ENCODE measurements around the gene SRPX2.

The SRPX2 gene

GRCh38 chrX:100643956-100644860, at the start of gene SRPX2:
SRPX2 (plus strand) TSS chrX:100644199; CDS start chrX:100646323, 2,124 bp downstream.
- Histone ChIP-seq H3K4me1 (ENCODE audit: control insufficient read depth, insufficient read depth, low read length) (peaks cover 12% of the 10 kb centered on the region), H3K9ac (ENCODE audit: low read length) (no peak within 1 kb of the TSS), H3K36me3 (ENCODE audit: control insufficient read depth, insufficient read depth, low read length) (no peaks in the 10 kb centered on the region), H3K9me3 (ENCODE audit: control insufficient read depth, low read length) (no peaks in the 10 kb centered on the region), H3K27me3 (ENCODE audit: control insufficient read depth, insufficient read depth, low read length) (no peaks in the 10 kb centered on the region), H3K4me3 (ENCODE audit: low read length) (no peak within 1 kb of the TSS)

- H3K4me3 ChIP-seq (ENCODE audit: low read length) = no peak overlapping the region
- no peaks in the 10 kb centered on the region for H3K9me3 ChIP-seq (ENCODE audit: control insufficient read depth, low read length)
- no peaks in the 10 kb centered on the region for H3K27me3 ChIP-seq (ENCODE audit: control insufficient read depth, insufficient read depth, low read length)
- no peaks in the 10 kb centered on the region for H3K4me1 ChIP-seq (ENCODE audit: control insufficient read depth, insufficient read depth, low read length)
- no peaks in the 10 kb centered on the region for H3K36me3 ChIP-seq (ENCODE audit: control insufficient read depth, insufficient read depth, low read length)
- H3K9ac ChIP-seq (ENCODE audit: low read length) = no peak overlapping the region
Observed at GRCh38 chrX:100596601-100597000, 47.4 kb upstream of the SRPX2 start.

- Histone ChIP-seq H3K36me3 (ENCODE audit: control insufficient read depth, insufficient read depth, low read length) (no peaks in the 10 kb centered on the region), H3K9me3 (ENCODE audit: control insufficient read depth, low read length) (no peaks in the 10 kb centered on the region), H3K4me3 (ENCODE audit: low read length) (no peak overlapping the region), H3K9ac (ENCODE audit: low read length) (no peak overlapping the region), H3K27me3 (ENCODE audit: control insufficient read depth, insufficient read depth, low read length) (no peaks in the 10 kb centered on the region), H3K4me1 (ENCODE audit: control insufficient read depth, insufficient read depth, low read length) (no peaks in the 10 kb centered on the region)
Observed at GRCh38 chrX:100599456-100599855, 44.5 kb upstream of the SRPX2 start.

- Histone ChIP-seq H3K9me3 (ENCODE audit: control insufficient read depth, low read length) (no peaks in the 10 kb centered on the region), H3K4me3 (ENCODE audit: low read length) (no peak overlapping the region), H3K27me3 (ENCODE audit: control insufficient read depth, insufficient read depth, low read length) (no peaks in the 10 kb centered on the region), H3K4me1 (ENCODE audit: control insufficient read depth, insufficient read depth, low read length) (no peaks in the 10 kb centered on the region), H3K36me3 (ENCODE audit: control insufficient read depth, insufficient read depth, low read length) (no peaks in the 10 kb centered on the region), H3K9ac (ENCODE audit: low read length) (no peak overlapping the region)
Observed at GRCh38 chrX:100600340-100600739, 43.7 kb upstream of the SRPX2 start.

GRCh38 chrX:100600758-100601157, 43.2 kb upstream of the SRPX2 start:
- no peaks in the 10 kb centered on the region for H3K36me3 ChIP-seq (ENCODE audit: control insufficient read depth, insufficient read depth, low read length)
- H3K27me3 ChIP-seq (ENCODE audit: control insufficient read depth, insufficient read depth, low read length) = no peaks in the 10 kb centered on the region
- no peaks in the 10 kb centered on the region for H3K9me3 ChIP-seq (ENCODE audit: control insufficient read depth, low read length)
- H3K4me1 ChIP-seq (ENCODE audit: control insufficient read depth, insufficient read depth, low read length) = no peaks in the 10 kb centered on the region
- H3K4me3 ChIP-seq (ENCODE audit: low read length) = no peak overlapping the region
- no peak overlapping the region for H3K9ac ChIP-seq (ENCODE audit: low read length)

- Histone ChIP-seq H3K27me3 (ENCODE audit: control insufficient read depth, insufficient read depth, low read length) (no peaks in the 10 kb centered on the region), H3K9me3 (ENCODE audit: control insufficient read depth, low read length) (no peaks in the 10 kb centered on the region), H3K4me1 (ENCODE audit: control insufficient read depth, insufficient read depth, low read length) (no peaks in the 10 kb centered on the region), H3K9ac (ENCODE audit: low read length) (no peak overlapping the region), H3K36me3 (ENCODE audit: control insufficient read depth, insufficient read depth, low read length) (no peaks in the 10 kb centered on the region), H3K4me3 (ENCODE audit: low read length) (no peak overlapping the region)
Observed at GRCh38 chrX:100606753-100607152, 37.2 kb upstream of the SRPX2 start.

GRCh38 chrX:100609591-100609990, 34.4 kb upstream of the SRPX2 start:
- H3K9me3 ChIP-seq (ENCODE audit: control insufficient read depth, low read length) = no peaks in the 10 kb centered on the region
- no peaks in the 10 kb centered on the region for H3K27me3 ChIP-seq (ENCODE audit: control insufficient read depth, insufficient read depth, low read length)
- no peak overlapping the region for H3K9ac ChIP-seq (ENCODE audit: low read length)

GRCh38 chrX:100611951-100612350, 32.0 kb upstream of the SRPX2 start:
- no peaks in the 10 kb centered on the region for H3K27me3 ChIP-seq (ENCODE audit: control insufficient read depth, insufficient read depth, low read length)
- no peaks in the 10 kb centered on the region for H3K36me3 ChIP-seq (ENCODE audit: control insufficient read depth, insufficient read depth, low read length)
- H3K4me3 ChIP-seq (ENCODE audit: low read length) = no peak overlapping the region
- H3K9ac ChIP-seq (ENCODE audit: low read length) = no peak overlapping the region
- no peaks in the 10 kb centered on the region for H3K9me3 ChIP-seq (ENCODE audit: control insufficient read depth, low read length)
- no peaks in the 10 kb centered on the region for H3K4me1 ChIP-seq (ENCODE audit: control insufficient read depth, insufficient read depth, low read length)

More at GRCh38 chrX:100609591-100609990, 34.4 kb upstream of the SRPX2 start:
- Histone ChIP-seq H3K36me3 (ENCODE audit: control insufficient read depth, insufficient read depth, low read length) (no peaks in the 10 kb centered on the region), H3K4me1 (ENCODE audit: control insufficient read depth, insufficient read depth, low read length) (no peaks in the 10 kb centered on the region), H3K4me3 (ENCODE audit: low read length) (no peak overlapping the region)

- Histone ChIP-seq H3K4me3 (ENCODE audit: low read length) (no peak overlapping the region), H3K36me3 (ENCODE audit: control insufficient read depth, insufficient read depth, low read length) (no peaks in the 10 kb centered on the region), H3K27me3 (ENCODE audit: control insufficient read depth, insufficient read depth, low read length) (no peaks in the 10 kb centered on the region), H3K4me1 (ENCODE audit: control insufficient read depth, insufficient read depth, low read length) (no peaks in the 10 kb centered on the region), H3K9me3 (ENCODE audit: control insufficient read depth, low read length) (no peaks in the 10 kb centered on the region), H3K9ac (ENCODE audit: low read length) (no peak overlapping the region)
Observed at GRCh38 chrX:100615005-100615404, 29.0 kb upstream of the SRPX2 start.

GRCh38 chrX:100623001-100623400, 21.0 kb upstream of the SRPX2 start:
- no peak overlapping the region for H3K4me3 ChIP-seq (ENCODE audit: low read length)

GRCh38 chrX:100625985-100626491, 18.0 kb upstream of the SRPX2 start:
- Histone ChIP-seq H3K27me3 (ENCODE audit: control insufficient read depth, insufficient read depth, low read length) (no peaks in the 10 kb centered on the region), H3K36me3 (ENCODE audit: control insufficient read depth, insufficient read depth, low read length) (no peaks in the 10 kb centered on the region), H3K4me3 (ENCODE audit: low read length) (no peak overlapping the region), H3K4me1 (ENCODE audit: control insufficient read depth, insufficient read depth, low read length) (no peaks in the 10 kb centered on the region), H3K9me3 (ENCODE audit: control insufficient read depth, low read length) (no peaks in the 10 kb centered on the region), H3K9ac (ENCODE audit: low read length) (no peak overlapping the region)

More at GRCh38 chrX:100623001-100623400, 21.0 kb upstream of the SRPX2 start:
- H3K4me1 ChIP-seq (ENCODE audit: control insufficient read depth, insufficient read depth, low read length) = no peaks in the 10 kb centered on the region
- no peaks in the 10 kb centered on the region for H3K9me3 ChIP-seq (ENCODE audit: control insufficient read depth, low read length)
- H3K27me3 ChIP-seq (ENCODE audit: control insufficient read depth, insufficient read depth, low read length) = no peaks in the 10 kb centered on the region
- H3K9ac ChIP-seq (ENCODE audit: low read length) = no peak overlapping the region
- no peaks in the 10 kb centered on the region for H3K36me3 ChIP-seq (ENCODE audit: control insufficient read depth, insufficient read depth, low read length)

- Histone ChIP-seq H3K27me3 (ENCODE audit: control insufficient read depth, insufficient read depth, low read length) (no peaks in the 10 kb centered on the region), H3K4me1 (ENCODE audit: control insufficient read depth, insufficient read depth, low read length) (no peaks in the 10 kb centered on the region), H3K9ac (ENCODE audit: low read length) (no peak overlapping the region), H3K9me3 (ENCODE audit: control insufficient read depth, low read length) (no peaks in the 10 kb centered on the region), H3K36me3 (ENCODE audit: control insufficient read depth, insufficient read depth, low read length) (no peaks in the 10 kb centered on the region), H3K4me3 (ENCODE audit: low read length) (no peak overlapping the region)
Observed at GRCh38 chrX:100635040-100635439, 9.0 kb upstream of the SRPX2 start.
